Panc1 (cell line): ENCODE measurements around the gene SFXN2. TPM values are rescaled to one million over a fixed set of nuclear protein-coding genes. Genes with fewer than 3 reads are reported as not detected.

Experiments used
- ATAC-seq: fragments of 200-7000 bp; cut with Tn5 transposase; 2 replicates; pipeline ENCODE4 v1.9.1; 2020; ENCODE audit warnings: mild to moderate bottlenecking, moderate library complexity
- BruUV-seq: library from RNA; stranded (reverse); fragments of 400-500 nt; replicated peaks from 2 replicates; lab custom pipeline; 2021; lab: Mats Ljungman, UMichigan
- CTCF ChIA-PET: fragments of 300-600 bp; sonication (Branson Sonifier 250); formaldehyde crosslinking; loops from one replicate; lab custom pipeline; 2022; ENCODE audit warnings: antibody characterized with exemption; lab: Charles Lee
- POLR2A ChIA-PET: fragments of 300-600 bp; sonication (Branson Sonifier 250); formaldehyde crosslinking; loops from one replicate; lab custom pipeline; 2022; ENCODE audit warnings: antibody characterized with exemption; lab: Charles Lee
- DNase-seq: peaks from one replicate; pipeline ENCODE4 v3.0.0-alpha.2; 2010; ENCODE audit warnings: low read depth, low spot score
- H3K27ac ChIP-seq: 2 replicates; pipeline ENCODE4 v1.5.1; 2011; ENCODE audit warnings: mild to moderate bottlenecking, low read length, inconsistent platforms
- H3K27me3 ChIP-seq: fragments of 200-500 bp; sonication (Bioruptor generic); 2 replicates; pipeline ENCODE4 v1.6.0; 2014; ENCODE audit warnings: low read length, inconsistent platforms; ENCODE audit not compliant: control insufficient read depth, insufficient read depth
- H3K36me3 ChIP-seq: fragments of 200-500 bp; sonication (Bioruptor generic); 2 replicates; pipeline ENCODE4 v1.5.1; 2014; ENCODE audit warnings: inconsistent platforms, mild to moderate bottlenecking, low read length, moderate library complexity; ENCODE audit not compliant: control insufficient read depth, insufficient read depth
- H3K4me1 ChIP-seq: 2 replicates; pipeline ENCODE4 v1.5.1; 2011; ENCODE audit warnings: inconsistent platforms, mild to moderate bottlenecking, low read length, moderate library complexity; ENCODE audit not compliant: control insufficient read depth, insufficient read depth
- H3K4me3 ChIP-seq, 2 experiments: 2 replicates each; pipeline ENCODE4 v1.5.1; 2011 to 2012; ENCODE audit warnings: low read depth in 2 of 2, low read length in 2 of 2, mild to moderate bottlenecking in 2 of 2, inconsistent platforms in 1 of 2, moderate library complexity in 1 of 2
- H3K9me3 ChIP-seq: fragments of 200-500 bp; sonication (Bioruptor generic); 2 replicates; pipeline ENCODE4 v1.5.1; 2014; ENCODE audit warnings: low read depth, mild to moderate bottlenecking, inconsistent platforms, low read length, moderate library complexity; ENCODE audit not compliant: control insufficient read depth, insufficient read depth
- POLR2AphosphoS5 ChIP-seq: IDR thresholded peaks from 2 replicates; pipeline ENCODE4 v1.6.1; 2012; ENCODE audit warnings: mild to moderate bottlenecking, low read depth, low read length, moderate library complexity
- SIN3A ChIP-seq: IDR thresholded peaks from 2 replicates; pipeline ENCODE4 v1.6.1; 2012; ENCODE audit warnings: low read depth, mild to moderate bottlenecking, low read length, moderate library complexity, borderline replicate concordance; ENCODE audit not compliant: insufficient read depth
- TCF7L2 ChIP-seq: IDR thresholded peaks from 2 replicates; pipeline ENCODE4 v1.6.1; 2011; ENCODE audit warnings: mild to moderate bottlenecking, low read depth, low read length, inconsistent platforms
- in situ Hi-C: cut with HindIII; loops from 2 replicates; pipeline ENCODE4 v1.10.0; 2016; ENCODE audit warnings: low sequenced_read_pairs, low pct_unique_long_range_greater_than_20kb
- intact Hi-C: fragments of 100-400 bp; cut with micrococcal nuclease; formaldehyde crosslinking; loops from one replicate; pipeline ENCODE4 v1.10.0; 2022; ENCODE audit not compliant: unreplicated experiment
- total RNA-seq: library from RNA; stranded (reverse); gene quantifications from one replicate; pipeline ENCODE4 v1.2.1, GENCODE V29; 2021; ENCODE audit not compliant: unreplicated experiment
- TF ChIP-seq, protein P1 (sequence below), 2 experiments: IDR thresholded peaks; 2 replicates each; pipeline ENCODE4 v1.6.1; 2011 to 2012; ENCODE audit warnings: low read depth in 2 of 2, control low read depth in 1 of 2, low read length in 1 of 2, mild to moderate bottlenecking in 1 of 2, moderate library complexity in 1 of 2; ENCODE audit not compliant: insufficient read depth in 1 of 2
- TF ChIP-seq, protein P2 (sequence below): fragments of 450-650 bp; IDR thresholded peaks from 2 replicates; pipeline ENCODE4 v1.5.1; 2017; ENCODE audit warnings: mild to moderate bottlenecking

The SFXN2 gene
- total RNA-seq, 1 experiment from 2014 or later, result 11.6 TPM

DNA sequence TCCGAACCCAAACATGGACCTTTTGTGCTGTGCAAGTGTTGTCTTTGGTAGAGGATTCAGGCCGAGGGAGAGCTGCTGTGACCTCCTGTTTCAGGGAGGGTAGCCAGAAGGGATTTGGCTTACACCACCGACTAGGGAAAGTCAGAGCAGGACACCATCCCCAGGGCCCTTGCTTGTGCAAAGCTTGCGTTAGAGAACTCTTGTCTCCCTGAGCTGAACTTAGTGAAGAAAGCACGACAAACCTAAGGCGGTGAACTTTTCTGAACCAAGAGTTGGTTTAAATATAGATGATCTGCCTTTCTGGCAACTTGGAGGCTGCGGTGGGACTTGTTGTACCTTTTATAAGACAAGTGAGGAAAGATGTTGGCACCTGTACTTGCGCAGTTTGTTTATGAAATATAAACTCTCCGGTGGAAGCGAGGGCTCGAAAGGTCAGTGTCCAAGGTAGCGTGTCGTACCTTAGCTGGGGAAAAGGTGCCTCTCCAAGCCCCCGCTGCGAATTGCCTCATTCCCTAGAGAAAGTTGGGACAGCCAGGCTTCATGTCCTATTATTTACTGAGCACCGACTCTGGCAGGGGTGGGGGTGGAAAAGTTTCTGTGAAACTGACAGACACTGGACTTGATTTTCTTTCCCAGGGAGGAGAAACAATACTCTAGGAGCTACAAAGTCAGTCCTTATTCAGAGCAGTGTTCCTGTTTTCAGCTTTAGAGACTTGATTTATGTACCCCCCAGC lies 60.9 kb downstream of the SFXN2 start:
- Histone ChIP-seq H3K27me3 (no peaks in the 10 kb centered on the region), H3K4me3 (peak overlapping the region; percentile 21 to 53), H3K4me1 (peaks cover 89% of the 10 kb centered on the region), H3K9me3 (no peaks in the 10 kb centered on the region), H3K36me3 (no peaks in the 10 kb centered on the region), H3K27ac (peak overlapping the region; percentile 94)
- TF ChIP-seq POLR2AphosphoS5 (no peak; the same call in 1 of the 2 replicates), SIN3A (no peak), TCF7L2 (no peak)
- TF ChIP-seq, protein P1, sequence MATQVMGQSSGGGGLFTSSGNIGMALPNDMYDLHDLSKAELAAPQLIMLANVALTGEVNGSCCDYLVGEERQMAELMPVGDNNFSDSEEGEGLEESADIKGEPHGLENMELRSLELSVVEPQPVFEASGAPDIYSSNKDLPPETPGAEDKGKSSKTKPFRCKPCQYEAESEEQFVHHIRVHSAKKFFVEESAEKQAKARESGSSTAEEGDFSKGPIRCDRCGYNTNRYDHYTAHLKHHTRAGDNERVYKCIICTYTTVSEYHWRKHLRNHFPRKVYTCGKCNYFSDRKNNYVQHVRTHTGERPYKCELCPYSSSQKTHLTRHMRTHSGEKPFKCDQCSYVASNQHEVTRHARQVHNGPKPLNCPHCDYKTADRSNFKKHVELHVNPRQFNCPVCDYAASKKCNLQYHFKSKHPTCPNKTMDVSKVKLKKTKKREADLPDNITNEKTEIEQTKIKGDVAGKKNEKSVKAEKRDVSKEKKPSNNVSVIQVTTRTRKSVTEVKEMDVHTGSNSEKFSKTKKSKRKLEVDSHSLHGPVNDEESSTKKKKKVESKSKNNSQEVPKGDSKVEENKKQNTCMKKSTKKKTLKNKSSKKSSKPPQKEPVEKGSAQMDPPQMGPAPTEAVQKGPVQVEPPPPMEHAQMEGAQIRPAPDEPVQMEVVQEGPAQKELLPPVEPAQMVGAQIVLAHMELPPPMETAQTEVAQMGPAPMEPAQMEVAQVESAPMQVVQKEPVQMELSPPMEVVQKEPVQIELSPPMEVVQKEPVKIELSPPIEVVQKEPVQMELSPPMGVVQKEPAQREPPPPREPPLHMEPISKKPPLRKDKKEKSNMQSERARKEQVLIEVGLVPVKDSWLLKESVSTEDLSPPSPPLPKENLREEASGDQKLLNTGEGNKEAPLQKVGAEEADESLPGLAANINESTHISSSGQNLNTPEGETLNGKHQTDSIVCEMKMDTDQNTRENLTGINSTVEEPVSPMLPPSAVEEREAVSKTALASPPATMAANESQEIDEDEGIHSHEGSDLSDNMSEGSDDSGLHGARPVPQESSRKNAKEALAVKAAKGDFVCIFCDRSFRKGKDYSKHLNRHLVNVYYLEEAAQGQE (IDR thresholded peaks at IDR 0.05; ENCODE audit: insufficient read depth in 1 of 2, low read depth in 2 of 2, low read length in 1 of 2), result no peak
- TF ChIP-seq, protein P2, sequence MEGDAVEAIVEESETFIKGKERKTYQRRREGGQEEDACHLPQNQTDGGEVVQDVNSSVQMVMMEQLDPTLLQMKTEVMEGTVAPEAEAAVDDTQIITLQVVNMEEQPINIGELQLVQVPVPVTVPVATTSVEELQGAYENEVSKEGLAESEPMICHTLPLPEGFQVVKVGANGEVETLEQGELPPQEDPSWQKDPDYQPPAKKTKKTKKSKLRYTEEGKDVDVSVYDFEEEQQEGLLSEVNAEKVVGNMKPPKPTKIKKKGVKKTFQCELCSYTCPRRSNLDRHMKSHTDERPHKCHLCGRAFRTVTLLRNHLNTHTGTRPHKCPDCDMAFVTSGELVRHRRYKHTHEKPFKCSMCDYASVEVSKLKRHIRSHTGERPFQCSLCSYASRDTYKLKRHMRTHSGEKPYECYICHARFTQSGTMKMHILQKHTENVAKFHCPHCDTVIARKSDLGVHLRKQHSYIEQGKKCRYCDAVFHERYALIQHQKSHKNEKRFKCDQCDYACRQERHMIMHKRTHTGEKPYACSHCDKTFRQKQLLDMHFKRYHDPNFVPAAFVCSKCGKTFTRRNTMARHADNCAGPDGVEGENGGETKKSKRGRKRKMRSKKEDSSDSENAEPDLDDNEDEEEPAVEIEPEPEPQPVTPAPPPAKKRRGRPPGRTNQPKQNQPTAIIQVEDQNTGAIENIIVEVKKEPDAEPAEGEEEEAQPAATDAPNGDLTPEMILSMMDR, result no peak
- DNase-seq (no peak), ATAC-seq (peak; percentile 29)
- CTCF ChIA-PET, result interaction anchor here (0.6 to 0.7 kb wide), 5 partner anchors 62 to 318 kb away, joined by 4 to 5 read pairs (median 5); no protein-coding TSS in a partner anchor
- intact Hi-C loops (no loop called here), in situ Hi-C loops (no loop called here)
- POLR2A ChIA-PET, result interaction anchor here (0.6 to 0.9 kb wide), 6 partner anchors 10 to 839 kb away, joined by 5 to 12 read pairs (median 6); partner anchors contain the start of gene SFXN2
- BruUV-seq, result no TSS peak

DNA sequence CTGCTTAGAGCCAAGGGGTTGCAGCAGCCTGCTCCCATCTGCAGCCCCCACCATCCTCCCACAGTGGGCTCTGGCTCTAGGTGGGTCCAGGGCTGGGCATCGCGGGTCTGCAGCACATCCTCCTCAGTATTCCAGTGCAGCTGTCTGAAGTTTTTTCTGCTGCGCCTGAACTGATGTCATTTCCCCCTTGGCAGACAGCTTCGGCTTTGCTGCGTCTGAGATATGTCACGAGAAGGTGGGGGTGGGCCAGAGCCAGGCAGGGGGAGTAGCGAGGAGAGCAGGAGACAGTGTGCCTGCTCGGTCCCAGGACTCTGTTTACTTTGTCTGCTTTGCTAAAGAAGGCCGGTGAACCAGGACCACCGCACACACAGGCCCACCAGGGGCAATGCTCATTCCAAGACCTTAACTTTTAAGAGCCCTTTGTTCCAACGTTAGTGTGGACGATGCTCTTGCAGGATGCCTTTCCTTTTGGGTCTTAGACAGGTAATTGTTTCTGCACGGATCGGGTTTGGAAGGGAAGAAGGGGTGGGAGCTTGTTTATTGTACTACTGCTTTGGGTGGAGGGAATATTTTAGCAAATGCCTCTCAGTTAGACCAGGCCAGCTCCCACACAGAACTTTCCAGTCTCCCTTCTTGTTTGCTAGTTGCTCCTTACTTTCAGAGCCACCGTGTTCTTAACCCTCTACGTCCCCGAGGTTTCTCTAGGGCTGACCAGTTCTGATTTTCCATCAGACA lies 61.7 kb downstream of the SFXN2 start:
- Histone ChIP-seq H3K4me3 (peak overlapping the region; percentile 21 to 53), H3K9me3 (no peaks in the 10 kb centered on the region), H3K36me3 (no peaks in the 10 kb centered on the region), H3K27me3 (no peaks in the 10 kb centered on the region), H3K4me1 (peaks cover 89% of the 10 kb centered on the region), H3K27ac (peak overlapping the region; percentile 94)
- TF ChIP-seq, protein P1 (IDR thresholded peaks at IDR 0.05; ENCODE audit: insufficient read depth in 1 of 2, low read depth in 2 of 2, low read length in 1 of 2), result no peak
- TF ChIP-seq, protein P2, result no peak
- TF ChIP-seq TCF7L2 (no peak), SIN3A (0 out of 2 replicates have a peak, but pooled peaks have one; percentile 23), POLR2AphosphoS5 (peak; percentile 21; the same call in 1 of the 2 replicates)
- intact Hi-C loops (no loop called here), in situ Hi-C loops (no loop called here)
- no TSS peak for BruUV-seq
- ATAC-seq, result peak; percentile 72
- ChIA-PET POLR2A (interaction anchor here (0.6 kb wide), 3 partner anchors 62 to 314 kb away, joined by 5 to 6 read pairs (median 5); partner anchors contain the start of gene SFXN2), CTCF (interaction anchor here (0.6 kb wide), 1 partner anchor 125 kb away, joined by 5 read pairs; no protein-coding TSS in a partner anchor)
- no peak for DNase-seq
